HCT116 (cell line): ENCODE data around the gene PEAK1.

Experiments
- CEBPB ChIP-seq: IDR thresholded peaks from 2 replicates; pipeline ENCODE4 v1.6.1; 2012; ENCODE audit warnings: low read depth
- EZH2phosphoT487 ChIP-seq: fragments of 200-600 bp; IDR thresholded peaks from 2 replicates; pipeline ENCODE4 v1.6.1; 2018; ENCODE audit warnings: antibody characterized with exemption, borderline replicate concordance
- JUND ChIP-seq: IDR thresholded peaks from 2 replicates; pipeline ENCODE4 v1.6.1; 2012
- POLR2A ChIP-seq: IDR thresholded peaks from 2 replicates; pipeline ENCODE4 v1.7.0; 2011; ENCODE audit warnings: borderline replicate concordance; ENCODE audit not compliant: insufficient read depth, insufficient read length; ENCODE audit errors: extremely low read depth
- POLR2AphosphoS5 ChIP-seq: IDR thresholded peaks from 2 replicates; pipeline ENCODE4 v1.6.1; 2011; ENCODE audit warnings: mild to moderate bottlenecking, low read depth, low read length, moderate library complexity
- REST ChIP-seq: IDR thresholded peaks from 2 replicates; pipeline ENCODE4 v1.6.1; 2012; ENCODE audit warnings: low read depth
- SIN3A ChIP-seq: IDR thresholded peaks from 2 replicates; pipeline ENCODE4 v1.6.1; 2012; ENCODE audit warnings: low read depth

GRCh38 chr15:77348511-77348910 lies 71.4 kb downstream of the PEAK1 start:
- no peak for TF ChIP-seq POLR2AphosphoS5
- TF ChIP-seq CEBPB, result no peak
- TF ChIP-seq POLR2A, result no peak
- TF ChIP-seq JUND, result no peak
- TF ChIP-seq REST, result no peak
- TF ChIP-seq SIN3A, result no peak
- no peak for TF ChIP-seq EZH2phosphoT487
